ENCODE data around the gene APLP2. TPM values are rescaled to one million over a fixed set of nuclear protein-coding genes. Genes with fewer than 3 reads are reported as not detected.
A peak's percentile ranks its signal among the peaks of the same experiment; 100 is the strongest.

APLP2 gene
- total and polyA plus RNA-seq, 2 of the 13 experiments (the other 11 are each of a cell fraction or from before 2014, with no cell fraction given): 315 to 594 TPM

- TF ChIP-seq POGK (CRISPR knock-in tag; conservative IDR thresholded peaks at IDR 0.05) (no peak), SOX5 (CRISPR knock-in tag; IDR thresholded peaks at IDR 0.05; ENCODE audit: borderline replicate concordance) (peak; percentile 68; the same call in 1 of the 2 replicates), PRDM15 (CRISPR knock-in tag; IDR thresholded peaks at IDR 0.05) (no peak), ZNF556 (CRISPR knock-in tag; IDR thresholded peaks at IDR 0.05; ENCODE audit: borderline replicate concordance) (no peak), TRAFD1 (CRISPR knock-in tag; IDR thresholded peaks at IDR 0.05; ENCODE audit: borderline replicate concordance) (no peak), ZNF800 (CRISPR knock-in tag; IDR thresholded peaks at IDR 0.05) (no peak), ZBED4 (CRISPR knock-in tag; IDR thresholded peaks at IDR 0.05; ENCODE audit: borderline replicate concordance) (peak; percentile 76; the same call in 1 of the 2 replicates), GMEB1 (CRISPR knock-in tag; IDR thresholded peaks at IDR 0.05; ENCODE audit: borderline replicate concordance) (no peak), ZNF468 (CRISPR knock-in tag; IDR thresholded peaks at IDR 0.05) (no peak), ZNF879 (CRISPR knock-in tag; IDR thresholded peaks at IDR 0.05) (no peak), GATA4 (IDR thresholded peaks at IDR 0.05; ENCODE audit: borderline replicate concordance, low read depth) (no peak), MTA1 (CRISPR knock-in tag; IDR thresholded peaks at IDR 0.05; ENCODE audit: borderline replicate concordance) (no peak), PHB2 (IDR thresholded peaks at IDR 0.05; ENCODE audit: partially characterized antibody) (no peak), PCBP1 (IDR thresholded peaks at IDR 0.05; ENCODE audit: borderline replicate concordance, low read depth, low read length) (no peak)
These were observed 60.2 kb downstream of the APLP2 start (continued) for GRCh38 chr11:130129922-130130321.

All from HepG2 (cell line).